Measurements from ENCODE around the gene CACYBP.

- TF ChIP-seq CTCF (IDR thresholded peaks at IDR 0.05; ENCODE audit: insufficient read depth, low read length, poor library complexity, severe bottlenecking) (no peak), EZH2phosphoT487 (conservative IDR thresholded peaks at IDR 0.05; ENCODE audit: low read length) (no peak)
Observed at GRCh38 chr1:174954671-174955669, 44.8 kb upstream of the CACYBP start.
